Calu3 (cell line): ENCODE results near the gene KLF15. TPM values are rescaled to one million over a fixed set of nuclear protein-coding genes. Genes with fewer than 3 reads are reported as not detected.

ENCODE experiments used
- BruUV-seq: library from RNA; stranded (reverse); fragments of 400-500 nt; replicated peaks from 2 replicates; lab custom pipeline; 2021; lab: Mats Ljungman, UMichigan
- CTCF ChIA-PET: fragments of 300-600 bp; sonication (Branson Sonifier 250); formaldehyde crosslinking; loops from one replicate; lab custom pipeline; 2022; ENCODE audit warnings: antibody characterized with exemption; lab: Charles Lee
- DNase-seq: peaks from one replicate; pipeline ENCODE4 v3.0.0; 2022
- H3K27ac Mint-ChIP-seq: one replicate; pipeline ENCODE4 v1.8.0; 2022; ENCODE audit warnings: mixed read lengths; ENCODE audit not compliant: unreplicated experiment
- H3K27me3 Mint-ChIP-seq: one replicate; pipeline ENCODE4 v1.8.0; 2022; ENCODE audit warnings: mixed read lengths; ENCODE audit not compliant: unreplicated experiment
- H3K36me3 Mint-ChIP-seq: one replicate; pipeline ENCODE4 v1.8.0; 2022; ENCODE audit warnings: mild to moderate bottlenecking, moderate library complexity, mixed read lengths; ENCODE audit not compliant: insufficient read depth, unreplicated experiment
- H3K4me1 Mint-ChIP-seq: one replicate; pipeline ENCODE4 v1.8.0; 2022; ENCODE audit warnings: mild to moderate bottlenecking, low read depth, mixed read lengths; ENCODE audit not compliant: unreplicated experiment
- H3K4me3 Mint-ChIP-seq: one replicate; pipeline ENCODE4 v1.8.0; 2022; ENCODE audit warnings: mild to moderate bottlenecking, low read depth, moderate library complexity, mixed read lengths; ENCODE audit not compliant: unreplicated experiment
- H3K9me3 Mint-ChIP-seq: one replicate; pipeline ENCODE4 v1.8.0; 2022; ENCODE audit warnings: low read depth, mixed read lengths; ENCODE audit not compliant: unreplicated experiment
- intact Hi-C: fragments of 100-400 bp; cut with micrococcal nuclease; formaldehyde crosslinking; loops from one replicate; pipeline ENCODE4 v1.10.0; 2022; ENCODE audit not compliant: unreplicated experiment
- total RNA-seq: library from RNA; stranded (reverse); gene quantifications from 2 replicates; pipeline ENCODE4 v1.2.3, GENCODE V29; 2022
- TF ChIP-seq, protein P1 (sequence below): fragments of 200-600 bp; IDR thresholded peaks from one replicate; pipeline ENCODE4 v1.8.0; 2022; ENCODE audit warnings: antibody characterized with exemption; ENCODE audit not compliant: unreplicated experiment

Gene KLF15
- total RNA-seq, 1 experiment from 2014 or later = 8.2 TPM

DNA sequence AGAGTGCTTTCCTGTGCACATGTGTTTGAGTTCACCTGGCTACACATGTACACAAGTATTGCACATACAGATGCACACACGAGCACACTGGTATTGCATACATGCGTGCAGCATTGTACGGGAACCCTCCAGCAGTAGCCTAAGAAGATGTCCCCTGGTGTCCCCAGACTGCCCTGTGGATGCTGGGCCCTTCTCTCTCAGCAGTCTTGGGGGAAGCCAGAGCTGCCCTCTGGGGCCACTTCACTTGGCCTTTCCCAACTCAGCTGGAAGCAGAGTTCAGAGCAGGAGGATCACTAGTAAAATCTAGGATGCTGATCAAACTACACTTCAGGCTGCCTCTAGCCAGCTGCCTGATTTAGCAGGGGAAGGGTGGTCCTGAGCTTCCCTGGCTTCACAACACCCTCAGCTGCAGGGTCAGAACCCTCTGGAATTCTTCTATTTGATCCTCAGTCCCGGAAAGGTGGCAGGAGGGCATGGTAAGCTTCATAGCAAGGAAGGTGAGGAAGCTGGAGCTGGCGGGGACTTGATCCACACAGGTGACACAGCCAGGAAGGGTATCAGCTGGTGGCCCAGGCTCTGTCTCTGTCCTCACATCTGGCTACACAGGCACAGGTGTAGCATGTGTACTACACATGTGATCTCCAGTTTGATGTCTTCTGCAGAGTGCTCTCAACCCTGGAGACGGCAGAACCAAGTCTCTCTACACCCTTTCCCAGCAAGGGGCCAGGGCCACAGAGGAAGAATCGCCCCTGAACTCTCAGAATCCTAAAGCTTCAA, 36.5 kb downstream of the KLF15 start:
- CTCF ChIA-PET = no interaction called here
- H3K4me1 Mint-ChIP-seq = no peaks in the 10 kb centered on the region
- H3K4me3 Mint-ChIP-seq = no peak overlapping the region
- H3K27me3 Mint-ChIP-seq = peaks cover 66% of the 10 kb centered on the region
- H3K36me3 Mint-ChIP-seq = no peaks in the 10 kb centered on the region
- intact Hi-C loops = no loop called here
- DNase-seq = no peak
- TF ChIP-seq, protein P1, sequence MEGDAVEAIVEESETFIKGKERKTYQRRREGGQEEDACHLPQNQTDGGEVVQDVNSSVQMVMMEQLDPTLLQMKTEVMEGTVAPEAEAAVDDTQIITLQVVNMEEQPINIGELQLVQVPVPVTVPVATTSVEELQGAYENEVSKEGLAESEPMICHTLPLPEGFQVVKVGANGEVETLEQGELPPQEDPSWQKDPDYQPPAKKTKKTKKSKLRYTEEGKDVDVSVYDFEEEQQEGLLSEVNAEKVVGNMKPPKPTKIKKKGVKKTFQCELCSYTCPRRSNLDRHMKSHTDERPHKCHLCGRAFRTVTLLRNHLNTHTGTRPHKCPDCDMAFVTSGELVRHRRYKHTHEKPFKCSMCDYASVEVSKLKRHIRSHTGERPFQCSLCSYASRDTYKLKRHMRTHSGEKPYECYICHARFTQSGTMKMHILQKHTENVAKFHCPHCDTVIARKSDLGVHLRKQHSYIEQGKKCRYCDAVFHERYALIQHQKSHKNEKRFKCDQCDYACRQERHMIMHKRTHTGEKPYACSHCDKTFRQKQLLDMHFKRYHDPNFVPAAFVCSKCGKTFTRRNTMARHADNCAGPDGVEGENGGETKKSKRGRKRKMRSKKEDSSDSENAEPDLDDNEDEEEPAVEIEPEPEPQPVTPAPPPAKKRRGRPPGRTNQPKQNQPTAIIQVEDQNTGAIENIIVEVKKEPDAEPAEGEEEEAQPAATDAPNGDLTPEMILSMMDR = no peak
- BruUV-seq = no TSS peak
- H3K9me3 Mint-ChIP-seq = peaks cover 5% of the 10 kb centered on the region
- no peak overlapping the region for H3K27ac Mint-ChIP-seq

DNA sequence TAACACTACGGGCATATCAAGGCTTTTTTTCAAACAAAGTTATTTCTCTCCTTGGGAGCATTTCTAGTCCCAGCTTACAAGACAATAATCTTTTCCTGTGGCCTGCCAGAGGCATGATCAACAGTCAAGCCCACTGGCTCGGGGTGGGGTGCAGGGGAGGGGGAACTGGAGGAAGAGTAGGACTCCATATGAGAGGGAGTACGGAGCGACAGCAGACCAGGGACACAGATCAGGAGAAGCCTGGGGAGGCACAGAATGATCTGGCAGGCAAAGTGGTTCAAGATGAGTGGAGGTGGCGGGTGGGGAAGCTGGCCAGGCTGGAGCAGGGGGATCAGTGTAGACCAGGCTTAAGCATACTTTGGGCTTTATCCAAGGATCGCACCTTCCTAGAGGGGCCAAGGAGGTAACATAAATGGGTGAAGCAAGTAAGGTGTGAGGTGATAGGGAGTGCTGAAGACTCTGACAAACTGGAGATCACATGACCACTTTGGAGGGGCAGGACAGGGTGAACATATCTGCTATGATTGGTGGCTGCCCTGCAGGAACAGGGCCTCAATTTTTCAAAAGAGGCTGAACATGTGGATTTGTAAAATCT, 37.4 kb downstream of the KLF15 start:
- BruUV-seq = no TSS peak
- no peak for DNase-seq
- Mint-ChIP-seq H3K27ac (no peak overlapping the region), H3K4me3 (no peak overlapping the region), H3K36me3 (no peaks in the 10 kb centered on the region), H3K9me3 (peaks cover 5% of the 10 kb centered on the region), H3K4me1 (no peaks in the 10 kb centered on the region), H3K27me3 (peaks cover 75% of the 10 kb centered on the region)
- intact Hi-C loops = no loop called here
- TF ChIP-seq, protein P1 = no peak
- CTCF ChIA-PET = no interaction called here

DNA sequence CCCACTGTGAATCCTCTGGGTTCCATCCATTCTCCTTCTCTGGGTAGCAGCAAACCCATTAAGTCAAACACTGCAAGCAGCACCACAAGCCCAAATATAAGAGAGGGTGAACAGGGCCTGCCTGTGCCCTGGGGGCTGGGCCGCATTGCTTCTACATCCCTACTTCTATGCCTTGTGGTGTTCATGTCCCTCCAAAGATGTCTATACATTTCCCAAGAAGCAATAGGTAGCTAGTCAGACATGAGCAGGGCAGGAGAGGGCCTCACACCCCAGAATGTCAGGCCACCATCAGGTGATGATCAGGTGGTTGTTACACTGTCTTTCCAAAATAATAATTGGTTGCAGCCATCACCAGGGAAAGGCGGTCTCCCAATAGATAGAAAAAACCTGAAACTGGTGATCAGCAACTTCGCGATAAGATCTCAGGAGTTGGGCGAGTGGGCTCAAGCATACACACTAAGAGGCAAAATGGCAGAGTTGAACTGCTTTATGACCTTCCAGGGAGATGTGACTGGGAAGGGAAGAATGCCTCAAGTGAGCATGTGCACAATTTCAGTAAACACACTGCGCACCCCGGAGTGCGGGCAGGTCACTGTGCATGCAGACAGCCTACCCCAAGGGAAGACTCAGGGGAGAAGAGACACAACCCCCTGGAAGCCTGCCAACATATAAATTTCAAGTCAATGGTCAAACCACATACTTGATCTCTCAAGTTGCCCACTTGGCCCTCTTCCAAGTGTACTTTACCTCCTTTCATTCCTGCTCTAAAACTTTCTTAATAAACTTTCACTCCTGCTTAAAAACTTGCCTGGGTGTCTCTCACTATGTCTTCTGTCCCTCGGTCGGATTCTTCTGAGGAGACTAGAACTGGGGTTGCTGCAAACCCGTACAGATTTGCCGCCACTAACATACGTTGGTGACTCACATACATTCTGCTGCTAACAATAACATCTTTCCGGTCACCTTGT, 39.9 kb downstream of the KLF15 start:
- Mint-ChIP-seq H3K36me3 (no peaks in the 10 kb centered on the region), H3K4me1 (no peaks in the 10 kb centered on the region), H3K4me3 (no peak overlapping the region), H3K9me3 (peaks cover 5% of the 10 kb centered on the region), H3K27ac (no peak overlapping the region), H3K27me3 (peaks cover 70% of the 10 kb centered on the region)
- no TSS peak for BruUV-seq
- CTCF ChIA-PET = no interaction called here
- DNase-seq = no peak
- TF ChIP-seq, protein P1 = no peak
- intact Hi-C loops = no loop called here

DNA sequence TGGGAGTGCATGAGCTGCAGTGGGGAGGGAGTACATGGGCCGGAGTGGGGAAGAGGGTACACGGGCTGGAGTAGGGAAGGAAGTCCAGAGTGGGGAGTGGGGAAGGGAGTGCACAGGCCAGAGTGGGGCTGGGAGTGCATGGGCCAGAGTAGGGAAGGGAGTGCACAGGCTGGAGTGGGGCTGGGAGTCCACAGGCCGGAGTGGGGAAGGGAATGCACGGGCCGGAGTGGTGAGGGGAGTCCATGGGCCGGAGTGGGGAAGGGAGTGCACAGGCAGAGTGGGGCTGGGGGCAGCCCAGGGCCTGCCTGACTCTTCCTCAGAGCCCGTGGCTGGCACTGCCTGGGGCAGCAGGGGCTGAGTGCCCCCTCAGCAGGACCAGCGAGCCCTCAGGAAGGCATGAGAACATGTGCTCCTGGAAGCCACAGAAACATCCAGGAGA, 40.7 kb downstream of the KLF15 start:
- no peak overlapping the region for H3K4me3 Mint-ChIP-seq
- CTCF ChIA-PET = no interaction called here

More for the DNA sequence above, 40.7 kb downstream of the KLF15 start:
- H3K36me3 Mint-ChIP-seq = no peaks in the 10 kb centered on the region
- no peak for DNase-seq
- peaks cover 62% of the 10 kb centered on the region for H3K27me3 Mint-ChIP-seq
- TF ChIP-seq, protein P1 = no peak
- H3K9me3 Mint-ChIP-seq = peaks cover 5% of the 10 kb centered on the region
- no peaks in the 10 kb centered on the region for H3K4me1 Mint-ChIP-seq
- intact Hi-C loops = no loop called here
- no peak overlapping the region for H3K27ac Mint-ChIP-seq
- no TSS peak for BruUV-seq
